ENCODE results near the gene MYBBP1A.

MYBBP1A gene

DNA sequence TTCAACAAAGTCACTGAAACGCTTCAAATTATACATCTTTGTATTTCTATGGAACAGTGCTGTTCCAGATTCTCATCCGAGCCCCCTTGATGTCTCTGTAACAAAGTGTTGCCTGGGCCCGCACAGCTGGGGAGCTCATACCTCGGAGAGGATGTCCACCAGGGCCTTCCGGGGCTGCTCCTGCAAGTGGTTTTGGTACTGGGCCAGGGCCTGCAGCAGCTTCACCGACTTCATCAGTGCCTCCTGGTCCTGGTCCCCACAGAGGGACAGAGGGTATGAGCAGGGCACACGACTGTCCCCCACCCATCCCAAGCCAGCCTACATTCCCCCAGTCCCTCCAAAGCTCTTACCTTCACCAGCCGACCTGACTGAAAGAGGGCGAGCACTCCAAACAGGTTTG is 1.5 kb downstream of the MYBBP1A start:
- peaks cover 35% of the 10 kb centered on the region for H3K36me3 ChIP-seq (ENCODE audit: insufficient read depth, low read length)
- peaks cover 22% of the 10 kb centered on the region for H3K4me1 ChIP-seq (ENCODE audit: insufficient read depth, low read length)
- no peak overlapping the region for H3K4me3 ChIP-seq (ENCODE audit: low read depth in 1 of 2, low read length in 2 of 2)
- H3K27me3 ChIP-seq (ENCODE audit: control insufficient read depth in 1 of 2, insufficient read depth in 2 of 2, low read length in 2 of 2) = no peaks in the 10 kb centered on the region
- no peaks in the 10 kb centered on the region for H3K9me3 ChIP-seq (ENCODE audit: low read length)
- no peak overlapping the region for H3K27ac ChIP-seq (ENCODE audit: low read depth, low read length)
- no peak overlapping the region for H3K9ac ChIP-seq (ENCODE audit: low read length)

DNA sequence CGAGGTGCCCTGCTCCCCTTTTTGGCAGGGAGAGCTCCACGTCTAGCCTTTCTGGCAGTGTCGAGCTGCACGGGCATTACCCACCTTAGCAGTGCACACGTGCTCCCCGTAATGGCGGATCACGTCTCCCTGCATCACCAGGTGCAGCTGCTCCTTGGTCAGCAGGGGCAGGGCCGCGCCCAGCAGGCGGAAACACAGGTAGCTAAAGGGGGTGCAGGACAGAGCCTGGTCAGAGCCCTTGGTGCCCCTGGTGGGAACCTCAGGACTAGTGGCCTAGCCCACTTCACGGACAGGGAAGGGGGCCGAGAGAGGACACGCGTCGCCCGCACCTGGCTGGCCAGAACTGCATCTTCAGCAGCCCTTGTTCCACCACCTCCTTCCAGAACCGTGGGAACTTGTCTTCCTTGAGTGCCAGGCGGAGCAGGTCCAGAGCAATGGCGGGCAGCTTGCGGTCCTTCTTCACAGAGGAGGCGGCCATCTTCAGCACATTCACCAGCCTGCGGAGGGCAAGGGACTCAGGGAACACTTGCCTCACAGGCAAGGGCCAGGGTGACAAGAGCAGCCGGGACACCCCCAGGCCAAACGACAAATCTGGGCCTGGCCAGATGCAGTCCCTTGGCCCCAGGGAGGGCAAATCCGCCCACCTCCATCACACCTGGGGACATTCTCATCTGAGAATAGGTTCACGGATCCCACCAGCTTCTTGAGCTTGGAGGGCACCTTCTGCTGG is 3.2 kb downstream of the MYBBP1A start:
- H3K27ac ChIP-seq (ENCODE audit: low read depth, low read length) = no peak overlapping the region
- H3K27me3 ChIP-seq (ENCODE audit: control insufficient read depth in 1 of 2, insufficient read depth in 2 of 2, low read length in 2 of 2) = no peaks in the 10 kb centered on the region
- no peak overlapping the region for H3K4me3 ChIP-seq (ENCODE audit: low read depth in 1 of 2, low read length in 2 of 2)
- peaks cover 22% of the 10 kb centered on the region for H3K4me1 ChIP-seq (ENCODE audit: insufficient read depth, low read length)
- peaks cover 47% of the 10 kb centered on the region for H3K36me3 ChIP-seq (ENCODE audit: insufficient read depth, low read length)
- no peaks in the 10 kb centered on the region for H3K9me3 ChIP-seq (ENCODE audit: low read length)
- H3K9ac ChIP-seq (ENCODE audit: low read length) = no peak overlapping the region

DNA sequence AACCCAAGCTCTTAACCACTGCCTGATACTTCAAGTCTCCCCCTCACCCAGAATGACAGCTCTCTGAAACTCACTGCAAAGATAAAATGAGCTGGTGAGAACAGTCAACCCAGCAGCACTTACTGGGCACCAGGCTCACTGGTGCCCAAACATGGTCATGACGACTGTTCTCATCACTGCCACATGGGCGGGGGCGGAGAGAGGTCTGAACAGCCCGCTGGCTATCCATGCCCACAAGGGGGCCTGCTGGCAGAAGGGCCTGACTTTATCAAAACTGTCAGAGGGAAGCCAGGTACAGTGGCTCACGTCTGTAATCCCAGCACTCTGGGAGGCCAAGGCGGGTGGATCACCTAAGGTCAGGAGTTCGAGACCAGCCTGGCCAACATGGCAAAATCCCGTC is 4.0 kb downstream of the MYBBP1A start:
- Histone ChIP-seq H3K27me3 (ENCODE audit: control insufficient read depth in 1 of 2, insufficient read depth in 2 of 2, low read length in 2 of 2) (no peaks in the 10 kb centered on the region), H3K9me3 (ENCODE audit: low read length) (no peaks in the 10 kb centered on the region), H3K4me3 (ENCODE audit: low read depth in 1 of 2, low read length in 2 of 2) (no peak overlapping the region), H3K27ac (ENCODE audit: low read depth, low read length) (no peak overlapping the region), H3K4me1 (ENCODE audit: insufficient read depth, low read length) (peaks cover 19% of the 10 kb centered on the region), H3K9ac (ENCODE audit: low read length) (no peak overlapping the region), H3K36me3 (ENCODE audit: insufficient read depth, low read length) (peaks cover 47% of the 10 kb centered on the region)

DNA sequence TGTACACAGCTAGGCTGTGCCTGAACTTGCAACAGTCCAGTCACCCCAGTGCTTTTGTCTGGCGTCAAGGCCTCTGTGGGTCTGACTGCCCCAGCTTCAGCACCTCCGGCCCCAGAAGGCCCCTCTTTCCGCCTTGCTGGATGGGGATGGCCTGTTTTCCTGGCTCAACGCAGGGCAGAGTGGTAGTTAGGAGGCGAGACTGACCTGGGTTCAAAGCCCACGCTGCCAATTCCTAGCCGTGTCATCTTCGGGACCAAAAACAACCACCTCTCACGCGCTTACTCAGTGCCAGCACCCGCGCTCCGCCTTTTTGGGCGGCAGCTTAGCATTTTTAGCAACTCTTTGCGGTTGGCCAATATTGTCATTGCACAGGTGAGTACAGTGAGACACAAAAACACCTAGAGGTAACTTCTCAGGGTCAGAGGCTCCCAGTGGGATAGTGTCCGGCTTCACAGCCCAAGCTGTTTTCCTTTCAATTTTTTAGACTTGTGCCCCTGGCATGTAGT is 4.6 kb downstream of the MYBBP1A start:
- H3K4me3 ChIP-seq (ENCODE audit: low read depth in 1 of 2, low read length in 2 of 2) = no peak overlapping the region
- H3K9ac ChIP-seq (ENCODE audit: low read length) = no peak overlapping the region
- no peak overlapping the region for H3K27ac ChIP-seq (ENCODE audit: low read depth, low read length)
- H3K9me3 ChIP-seq (ENCODE audit: low read length) = no peaks in the 10 kb centered on the region
- peaks cover 13% of the 10 kb centered on the region for H3K4me1 ChIP-seq (ENCODE audit: insufficient read depth, low read length)
- no peaks in the 10 kb centered on the region for H3K27me3 ChIP-seq (ENCODE audit: control insufficient read depth in 1 of 2, insufficient read depth in 2 of 2, low read length in 2 of 2)
- H3K36me3 ChIP-seq (ENCODE audit: insufficient read depth, low read length) = peaks cover 47% of the 10 kb centered on the region

DNA sequence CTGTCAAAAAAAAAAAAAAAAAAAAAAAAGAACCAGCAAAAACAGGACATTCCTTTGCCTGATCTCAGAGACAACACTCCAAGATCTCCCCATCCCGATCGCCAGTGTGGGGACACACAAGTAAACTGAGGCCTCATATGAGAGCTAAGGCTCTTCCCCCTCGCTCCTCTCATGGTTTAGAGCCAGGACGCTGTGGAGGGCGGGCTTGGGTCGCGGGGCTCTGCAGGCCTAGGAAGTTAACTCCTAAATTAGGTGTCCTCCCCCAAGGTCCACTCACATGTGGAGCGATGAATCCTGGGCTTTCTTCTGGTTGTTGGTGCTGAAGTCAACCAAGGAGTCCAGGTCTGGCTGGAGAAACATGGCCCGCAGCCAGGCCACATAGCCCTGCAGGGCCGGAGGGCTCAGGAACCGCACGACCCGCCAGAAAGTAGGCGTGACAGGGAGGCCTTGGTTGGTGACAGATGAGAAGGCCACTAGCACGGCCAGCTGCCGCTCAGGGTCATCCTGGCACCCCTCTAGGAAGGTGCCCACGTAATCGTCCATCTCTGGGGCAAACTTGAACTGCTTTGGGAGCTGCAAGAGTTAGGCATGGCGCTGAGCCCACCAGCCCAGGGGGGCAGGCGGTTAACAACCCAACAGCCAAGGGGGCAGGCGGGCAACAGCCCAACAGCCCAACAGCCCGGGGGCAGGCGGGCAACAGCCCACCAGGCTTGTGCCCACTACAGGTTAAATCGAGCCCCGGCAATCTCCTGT is 5.2 kb downstream of the MYBBP1A start:
- Histone ChIP-seq H3K27me3 (ENCODE audit: control insufficient read depth in 1 of 2, insufficient read depth in 2 of 2, low read length in 2 of 2) (no peaks in the 10 kb centered on the region), H3K4me3 (ENCODE audit: low read depth in 1 of 2, low read length in 2 of 2) (no peak overlapping the region), H3K4me1 (ENCODE audit: insufficient read depth, low read length) (peaks cover 13% of the 10 kb centered on the region), H3K36me3 (ENCODE audit: insufficient read depth, low read length) (peaks cover 47% of the 10 kb centered on the region), H3K9ac (ENCODE audit: low read length) (no peak overlapping the region), H3K27ac (ENCODE audit: low read depth, low read length) (no peak overlapping the region), H3K9me3 (ENCODE audit: low read length) (no peaks in the 10 kb centered on the region)

DNA sequence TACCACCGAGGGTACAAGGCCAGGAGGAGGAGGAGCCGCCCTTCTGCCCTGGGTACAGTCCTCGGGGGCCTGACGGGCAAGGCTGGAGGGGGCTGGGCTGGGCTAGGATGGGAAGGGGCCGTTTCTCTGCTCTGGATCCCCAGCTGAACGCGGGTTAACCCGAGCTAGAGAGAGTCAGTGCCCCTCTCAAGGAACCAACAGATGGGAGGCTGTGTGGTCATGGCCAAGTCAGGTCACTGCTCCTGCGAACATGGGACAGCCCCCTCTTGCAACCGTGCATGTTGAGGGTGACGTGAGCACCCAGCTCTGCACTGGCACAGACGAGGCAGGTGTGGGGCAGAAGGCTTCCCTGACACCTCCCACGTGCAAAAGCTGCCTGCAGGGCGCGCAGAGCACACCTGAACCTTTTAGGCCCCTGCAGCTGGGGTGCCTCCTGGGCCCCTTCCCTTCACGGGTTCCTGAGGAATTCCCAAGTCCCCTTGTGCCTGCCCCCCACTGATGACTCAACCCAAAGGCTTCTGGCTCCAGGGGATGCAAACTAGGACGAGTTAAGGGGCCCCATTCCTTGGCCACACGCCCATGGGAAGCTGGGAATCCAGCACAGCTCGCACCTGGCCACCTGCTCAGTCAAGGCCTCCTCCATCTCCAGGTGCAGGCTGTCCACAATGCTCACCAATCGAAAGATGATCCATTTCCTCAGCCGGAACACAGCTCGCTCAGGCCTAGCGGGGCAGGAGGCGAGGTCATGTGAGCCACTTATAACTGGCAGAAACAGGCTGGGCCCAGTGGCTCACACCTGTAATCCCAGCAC is 6.3 kb downstream of the MYBBP1A start:
- H3K27ac ChIP-seq (ENCODE audit: low read depth, low read length) = no peak overlapping the region
- H3K36me3 ChIP-seq (ENCODE audit: insufficient read depth, low read length) = peaks cover 48% of the 10 kb centered on the region
- no peak overlapping the region for H3K4me3 ChIP-seq (ENCODE audit: low read depth in 1 of 2, low read length in 2 of 2)
- no peaks in the 10 kb centered on the region for H3K27me3 ChIP-seq (ENCODE audit: control insufficient read depth in 1 of 2, insufficient read depth in 2 of 2, low read length in 2 of 2)
- no peak overlapping the region for H3K9ac ChIP-seq (ENCODE audit: low read length)
- H3K9me3 ChIP-seq (ENCODE audit: low read length) = no peaks in the 10 kb centered on the region
- H3K4me1 ChIP-seq (ENCODE audit: insufficient read depth, low read length) = peaks cover 4% of the 10 kb centered on the region

DNA sequence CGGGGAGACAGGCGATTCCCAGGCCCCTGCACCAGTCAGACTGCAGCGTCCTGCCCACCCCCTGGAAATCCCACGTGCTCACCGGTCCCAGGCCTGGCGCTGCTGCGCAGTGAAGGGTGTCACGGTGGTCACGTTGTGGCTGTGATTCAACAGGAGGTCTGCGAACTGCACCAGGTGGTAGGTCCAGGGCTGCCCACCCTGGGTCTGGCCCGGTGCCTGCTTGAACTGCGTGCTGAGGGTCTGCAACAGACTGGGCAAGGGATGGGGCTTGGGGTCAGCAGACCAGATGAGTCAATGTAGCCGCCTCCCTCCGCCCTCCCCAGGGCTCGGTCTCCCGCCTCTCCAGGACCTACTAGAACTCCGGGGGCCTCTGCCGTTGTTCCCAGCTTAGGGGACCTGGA is 7.1 kb downstream of the MYBBP1A start:
- Histone ChIP-seq H3K4me1 (ENCODE audit: insufficient read depth, low read length) (no peaks in the 10 kb centered on the region), H3K36me3 (ENCODE audit: insufficient read depth, low read length) (peaks cover 43% of the 10 kb centered on the region), H3K27me3 (ENCODE audit: control insufficient read depth in 1 of 2, insufficient read depth in 2 of 2, low read length in 2 of 2) (no peaks in the 10 kb centered on the region), H3K9me3 (ENCODE audit: low read length) (no peaks in the 10 kb centered on the region), H3K9ac (ENCODE audit: low read length) (no peak overlapping the region), H3K4me3 (ENCODE audit: low read depth in 1 of 2, low read length in 2 of 2) (no peak overlapping the region), H3K27ac (ENCODE audit: low read depth, low read length) (no peak overlapping the region)

DNA sequence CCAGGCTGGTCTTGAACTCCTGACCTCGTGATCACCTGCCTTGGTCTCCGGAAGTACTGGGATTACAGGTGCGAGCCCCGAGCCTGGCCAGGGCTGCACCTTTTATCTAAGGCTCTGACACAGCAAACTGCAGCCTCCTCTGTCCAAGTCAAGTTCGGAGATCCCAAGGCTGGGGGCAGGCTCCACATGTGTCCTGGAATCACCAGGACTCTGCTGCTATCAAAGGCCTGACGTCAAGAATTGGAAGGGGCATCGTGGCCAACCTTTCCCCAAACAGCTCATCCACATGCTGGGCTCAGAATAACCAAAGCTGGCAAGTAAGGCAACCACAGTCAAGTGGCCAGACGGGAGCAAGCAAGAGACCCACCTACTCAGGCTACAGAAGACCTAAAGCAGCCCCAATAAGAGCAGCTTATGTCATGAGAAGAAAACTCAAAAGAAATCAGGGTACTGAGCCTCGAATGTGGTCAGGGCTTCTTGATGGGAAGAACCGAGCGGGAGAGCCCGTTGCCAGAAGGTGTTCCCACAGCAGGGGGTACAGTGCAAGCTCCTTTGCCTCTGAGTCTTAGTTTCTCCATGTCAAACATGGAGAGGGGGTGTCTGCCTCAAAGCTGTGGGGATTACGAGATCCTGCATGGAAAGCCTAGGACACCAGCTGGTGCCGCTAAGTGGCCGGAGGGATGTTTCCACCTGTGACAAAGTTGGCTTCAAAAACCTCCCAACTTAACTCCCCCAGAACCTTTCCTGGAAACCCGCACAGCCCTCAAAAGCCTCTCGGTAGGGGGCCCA is 7.9 kb downstream of the MYBBP1A start:
- H3K9ac ChIP-seq (ENCODE audit: low read length) = no peak overlapping the region
- peaks cover 42% of the 10 kb centered on the region for H3K36me3 ChIP-seq (ENCODE audit: insufficient read depth, low read length)
- H3K4me1 ChIP-seq (ENCODE audit: insufficient read depth, low read length) = no peaks in the 10 kb centered on the region
- no peak overlapping the region for H3K27ac ChIP-seq (ENCODE audit: low read depth, low read length)
- no peak overlapping the region for H3K4me3 ChIP-seq (ENCODE audit: low read depth in 1 of 2, low read length in 2 of 2)
- H3K27me3 ChIP-seq (ENCODE audit: control insufficient read depth in 1 of 2, insufficient read depth in 2 of 2, low read length in 2 of 2) = no peaks in the 10 kb centered on the region
- H3K9me3 ChIP-seq (ENCODE audit: low read length) = no peaks in the 10 kb centered on the region

DNA sequence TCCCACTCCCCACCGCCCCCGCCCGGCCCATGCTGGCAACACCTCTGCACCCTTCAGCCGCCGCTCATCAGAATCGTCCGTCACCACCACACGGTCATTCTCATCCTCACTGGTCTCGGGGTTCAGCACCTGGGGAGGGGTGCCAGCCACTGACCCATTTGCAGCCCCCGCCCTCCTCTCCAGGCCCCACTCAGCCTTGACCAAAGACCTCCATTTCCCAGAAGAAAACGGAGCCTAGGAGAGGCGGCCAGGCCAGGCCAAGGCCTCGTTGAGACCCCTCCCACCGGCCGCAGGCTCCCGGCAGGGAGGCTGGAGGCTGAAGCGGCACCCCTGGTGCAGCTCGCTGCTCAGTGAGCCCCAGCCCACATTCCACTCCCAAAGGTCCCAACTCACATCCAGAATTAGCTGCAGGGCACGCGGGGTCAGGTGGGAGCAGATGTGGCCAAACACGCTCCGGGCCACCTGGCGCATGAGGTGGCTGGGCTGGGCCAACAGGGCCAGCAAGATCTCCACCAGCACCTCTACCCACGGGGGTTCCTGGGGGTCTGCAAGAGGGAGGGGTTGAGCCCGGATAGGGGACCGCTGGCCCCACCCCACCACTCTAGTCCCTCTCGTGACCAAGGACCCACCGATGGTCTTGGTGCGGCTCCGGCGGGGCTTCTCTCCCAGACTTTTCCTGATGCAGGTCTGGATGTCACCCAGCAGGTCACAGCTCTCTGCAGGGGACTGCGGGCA is 9.8 kb downstream of the MYBBP1A start:
- no peaks in the 10 kb centered on the region for H3K4me1 ChIP-seq (ENCODE audit: insufficient read depth, low read length)
- H3K9ac ChIP-seq (ENCODE audit: low read length) = no peak overlapping the region
- H3K27me3 ChIP-seq (ENCODE audit: control insufficient read depth in 1 of 2, insufficient read depth in 2 of 2, low read length in 2 of 2) = no peaks in the 10 kb centered on the region
- peaks cover 44% of the 10 kb centered on the region for H3K36me3 ChIP-seq (ENCODE audit: insufficient read depth, low read length)
- H3K27ac ChIP-seq (ENCODE audit: low read depth, low read length) = no peak overlapping the region
- H3K4me3 ChIP-seq (ENCODE audit: low read depth in 1 of 2, low read length in 2 of 2) = no peak overlapping the region
- no peaks in the 10 kb centered on the region for H3K9me3 ChIP-seq (ENCODE audit: low read length)

DNA sequence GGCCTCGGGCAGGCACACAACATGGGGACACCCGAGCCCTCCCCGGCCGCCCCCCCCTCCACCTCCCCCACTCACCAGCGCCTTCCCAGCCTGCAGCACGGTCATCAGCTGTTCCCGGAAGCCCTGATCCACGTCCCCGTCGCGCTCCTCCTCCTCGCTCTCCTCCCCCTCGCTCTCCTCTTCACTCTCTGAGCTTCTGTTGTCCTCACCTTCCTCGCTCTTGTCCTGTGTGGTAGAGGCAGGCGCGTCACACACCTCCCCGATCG is 10.3 kb downstream of the MYBBP1A start:
- Histone ChIP-seq H3K4me3 (ENCODE audit: low read depth in 1 of 2, low read length in 2 of 2) (no peak overlapping the region), H3K36me3 (ENCODE audit: insufficient read depth, low read length) (peaks cover 40% of the 10 kb centered on the region)

More for the DNA sequence above, 10.3 kb downstream of the MYBBP1A start:
- Histone ChIP-seq H3K27ac (ENCODE audit: low read depth, low read length) (no peak overlapping the region), H3K9me3 (ENCODE audit: low read length) (no peaks in the 10 kb centered on the region), H3K9ac (ENCODE audit: low read length) (no peak overlapping the region), H3K27me3 (ENCODE audit: control insufficient read depth in 1 of 2, insufficient read depth in 2 of 2, low read length in 2 of 2) (no peaks in the 10 kb centered on the region), H3K4me1 (ENCODE audit: insufficient read depth, low read length) (no peaks in the 10 kb centered on the region)
